Activated T-cell treated with anti-CD3 and anti-CD28 coated beads, Interleukin-2, amount 50 U/mL, for 1 hour (primary cell): ENCODE data around the gene BCL2.
A peak's percentile ranks its signal among the peaks of the same experiment; 100 is the strongest.
"Not testable (repeated sequence)": the region's sequence is repeated elsewhere in the genome, so short reads cannot be mapped to it uniquely, and the experiment has no call there.

Source experiments
- DNase-seq: peaks from one replicate; pipeline ENCODE4 v3.0.0-alpha.2; 2020

Gene BCL2

DNA sequence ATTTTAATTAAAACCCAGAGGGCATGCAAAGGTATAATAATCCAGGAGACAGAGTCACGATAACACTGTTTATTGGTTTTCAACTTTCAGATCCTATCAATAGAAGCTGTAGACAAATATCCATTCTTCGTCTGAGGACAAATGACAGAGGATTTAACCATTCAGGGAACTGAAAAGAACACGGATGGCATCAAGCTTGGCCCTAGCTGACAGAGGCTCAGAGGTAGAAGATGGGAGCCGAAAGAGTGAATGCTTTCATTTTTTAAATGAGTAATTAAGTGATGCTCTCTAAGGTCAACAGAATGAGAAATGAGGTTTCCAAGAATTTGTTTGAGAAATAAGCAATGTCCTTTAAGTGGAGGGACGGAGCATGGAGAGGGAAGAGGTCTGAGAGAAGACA, 62.1 kb downstream of the BCL2 start:
- no peak for DNase-seq

DNA sequence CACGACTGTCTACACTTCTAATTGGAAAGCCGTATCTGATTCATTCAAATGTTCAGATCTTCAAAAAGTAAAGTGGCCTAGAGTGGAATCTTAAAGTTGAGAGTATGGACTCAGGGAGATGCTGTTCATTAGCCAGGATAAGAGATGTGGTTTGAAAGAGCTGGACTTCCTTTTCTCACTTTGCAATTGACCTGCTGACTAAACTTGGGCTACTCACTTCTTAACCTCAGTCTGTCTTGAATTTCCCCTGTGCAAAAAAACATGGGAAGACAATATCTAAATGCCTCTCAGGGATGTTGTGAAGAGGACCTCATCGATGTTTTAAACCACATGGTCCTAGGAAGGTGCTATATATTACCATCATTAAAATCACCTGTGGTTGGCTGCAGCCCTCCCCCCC, 64.1 kb downstream of the BCL2 start:
- DNase-seq: no peak

DNA sequence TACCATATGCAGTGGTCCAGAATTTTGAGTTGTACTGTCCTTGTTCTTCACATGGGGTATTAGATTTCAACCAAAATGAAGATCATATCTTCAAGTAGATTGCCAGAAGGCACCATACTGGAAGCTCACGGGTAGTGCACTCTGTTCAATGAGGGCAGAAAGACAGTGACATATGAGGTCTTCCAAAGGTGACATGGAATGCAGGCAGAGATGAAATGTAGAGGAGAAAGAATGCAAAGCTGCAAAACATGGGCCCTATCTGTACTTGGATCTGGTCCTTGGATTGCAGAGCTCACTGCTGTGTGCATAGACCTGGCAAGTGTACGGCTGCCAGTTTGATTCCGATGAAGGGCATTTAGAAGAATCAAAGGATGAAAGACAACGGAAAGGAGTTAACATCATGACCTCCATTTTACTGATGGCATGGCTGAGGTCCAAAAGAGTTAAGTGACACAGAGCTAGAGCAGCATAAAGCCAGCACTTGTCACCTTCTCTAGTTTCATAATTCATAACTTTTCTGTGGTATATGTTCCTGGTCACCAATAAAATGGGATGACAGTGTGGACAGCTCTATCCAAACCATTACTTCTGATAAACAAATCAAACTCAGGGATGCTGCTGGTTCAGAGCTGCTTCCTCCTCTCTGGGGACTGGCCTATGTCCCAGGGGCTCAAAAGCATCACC, 64.7 kb downstream of the BCL2 start:
- no peak for DNase-seq

DNA sequence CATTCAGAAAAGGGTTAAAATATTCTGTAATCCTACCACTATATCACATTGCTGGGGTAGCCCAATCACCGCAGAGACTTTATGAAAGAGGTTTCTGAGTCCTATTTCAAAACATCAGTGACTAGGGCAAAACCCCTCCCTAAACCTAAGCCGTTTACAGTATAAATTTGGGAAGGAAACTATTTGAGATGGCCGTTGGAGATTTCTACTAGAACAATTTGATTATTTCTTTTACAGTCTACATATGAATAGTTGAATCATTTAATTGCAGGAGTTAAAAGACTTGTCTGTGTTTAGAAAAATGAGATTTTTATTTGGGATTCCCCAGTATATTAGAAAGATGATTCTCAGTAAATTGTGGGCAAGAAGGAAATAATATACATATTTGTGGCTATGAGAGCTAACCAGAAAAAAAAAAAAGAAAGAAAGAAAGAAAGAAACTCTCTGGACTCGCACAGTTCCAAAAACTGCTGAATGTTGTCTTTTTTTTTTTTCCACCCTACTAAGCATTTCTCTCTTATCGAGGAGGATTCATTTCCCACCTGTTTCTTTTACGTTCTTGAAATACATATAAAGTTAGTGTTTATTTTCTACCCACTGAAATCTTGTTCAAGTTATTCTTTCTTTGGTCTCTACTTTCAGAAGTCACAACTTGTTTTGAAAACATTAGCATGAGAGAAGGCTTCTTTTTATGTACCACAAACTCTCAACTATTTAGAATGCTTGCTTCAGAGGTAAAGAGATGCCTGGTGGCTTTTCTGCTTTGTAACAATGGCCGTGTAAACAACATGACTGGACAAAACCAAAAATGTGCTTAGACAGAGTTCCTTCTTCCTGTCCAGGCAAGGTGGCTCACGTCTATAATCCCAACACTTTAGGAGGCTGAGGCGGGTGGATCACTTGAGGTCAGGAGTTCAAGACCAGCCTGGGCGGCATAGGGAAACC, 65.9 kb downstream of the BCL2 start:
- no peak for DNase-seq

DNA sequence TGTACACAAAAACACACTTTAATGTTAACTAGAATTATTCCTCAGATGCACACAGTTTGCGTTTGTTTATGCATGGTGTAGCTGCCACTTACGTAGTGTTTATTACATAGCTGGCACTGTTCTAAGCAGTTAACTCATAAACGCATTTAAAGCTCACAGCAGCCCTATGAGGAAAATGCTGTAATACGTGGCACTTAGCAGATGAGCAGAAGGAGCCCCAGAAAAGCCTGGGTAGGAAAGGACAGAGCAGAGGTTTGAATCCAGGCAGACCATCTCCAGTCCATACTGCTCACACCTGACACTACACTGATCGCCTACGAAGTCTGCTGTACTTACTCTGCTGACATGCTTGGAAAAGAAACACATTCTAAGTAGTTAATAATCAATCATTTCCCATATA, 66.6 kb downstream of the BCL2 start:
- no peak for DNase-seq

DNA sequence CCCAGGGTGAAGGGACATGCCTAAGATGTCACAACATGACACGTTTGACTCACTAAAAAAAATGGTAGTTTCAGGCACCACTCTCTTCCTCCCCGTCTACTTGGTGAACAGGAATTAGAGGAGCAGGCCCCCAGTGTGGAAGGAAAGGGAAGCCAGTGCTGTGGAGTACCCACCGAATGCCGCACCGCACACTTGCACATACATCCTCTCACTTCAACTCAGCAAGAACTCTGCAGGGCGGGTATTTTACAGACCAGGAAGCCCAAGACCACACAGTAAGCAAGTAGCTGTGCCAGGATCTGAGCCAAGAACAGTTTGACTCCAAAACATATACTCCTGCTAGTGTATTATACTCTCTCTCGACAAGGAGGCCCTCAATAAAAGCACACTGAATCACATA, 69.8 kb downstream of the BCL2 start:
- no peak for DNase-seq

DNA sequence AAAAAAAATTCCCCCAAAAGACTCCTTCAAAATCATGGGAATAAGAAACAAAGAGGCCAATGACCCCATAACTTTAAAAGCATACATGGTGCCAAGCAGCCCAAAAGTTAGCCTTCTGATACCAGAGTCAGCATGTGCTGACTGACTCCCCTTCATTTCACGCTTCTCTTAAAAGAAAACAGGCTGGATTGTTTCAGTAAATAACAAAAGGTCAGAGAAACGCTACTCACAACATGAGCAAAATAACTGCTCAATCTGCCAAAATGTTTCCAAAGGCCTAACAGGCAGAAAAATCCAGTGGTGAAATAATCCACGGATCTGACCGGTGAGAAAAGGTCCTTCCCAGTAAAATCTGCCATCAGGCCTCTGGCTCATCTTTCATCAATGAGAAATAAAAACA, 71.6 kb downstream of the BCL2 start:
- DNase-seq: no peak

DNA sequence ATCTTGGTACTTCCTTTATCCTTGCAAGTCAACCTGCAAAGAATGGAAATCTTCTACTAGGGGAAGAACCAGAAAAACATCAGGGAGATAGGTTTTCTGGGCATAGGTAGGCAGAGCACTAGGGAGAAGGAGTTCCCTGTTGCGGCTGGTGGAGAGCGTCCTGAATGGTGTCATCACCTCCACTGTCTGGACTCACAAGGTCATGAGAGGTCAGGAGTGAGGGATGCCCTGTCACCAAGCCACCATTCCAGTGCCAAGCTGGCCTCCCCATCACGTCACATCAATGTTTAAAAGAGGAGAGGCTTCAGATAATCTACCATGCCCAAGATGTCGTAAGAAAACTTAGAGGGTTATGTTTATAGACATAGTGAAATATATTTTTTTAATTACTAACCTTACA, 72.1 kb downstream of the BCL2 start:
- DNase-seq: no peak

DNA sequence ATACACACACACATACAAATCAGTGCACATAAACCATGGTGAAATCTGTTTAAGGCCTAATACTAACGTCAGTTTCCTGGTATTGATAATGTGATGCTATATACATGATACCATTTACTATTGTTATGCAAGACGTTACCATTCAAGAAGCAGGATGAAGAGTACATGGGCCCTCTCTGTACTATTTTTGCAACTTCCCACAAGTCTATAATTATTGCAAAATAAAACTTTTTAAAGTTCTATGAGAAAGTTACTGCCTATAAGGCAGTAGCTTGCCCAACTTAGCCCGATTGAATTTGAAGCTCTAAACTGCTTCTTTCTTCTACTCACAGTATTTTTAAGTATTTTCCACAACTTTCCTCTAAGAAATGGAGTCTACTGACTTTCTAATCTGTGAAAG, 74.0 kb downstream of the BCL2 start:
- no peak for DNase-seq

DNA sequence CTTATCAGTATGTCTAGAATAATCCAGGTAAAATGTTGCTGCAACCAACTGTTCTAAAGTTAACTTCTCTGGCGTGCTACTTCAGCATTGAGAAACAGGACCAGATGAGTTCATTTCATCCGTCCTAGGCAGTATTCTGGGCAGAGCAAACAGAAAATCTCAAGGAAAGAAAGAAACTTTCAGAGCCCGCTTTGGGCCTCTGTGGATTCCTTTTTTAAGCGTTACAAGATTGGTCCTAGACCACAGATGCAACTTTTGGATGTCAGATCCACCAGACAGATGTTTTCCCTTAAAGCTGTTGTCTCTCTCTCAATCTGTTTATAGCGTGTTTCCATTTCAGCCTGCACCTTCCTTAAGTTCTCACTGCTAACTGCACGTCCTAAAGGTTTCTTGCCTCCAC, 75.0 kb downstream of the BCL2 start:
- DNase-seq: no peak

DNA sequence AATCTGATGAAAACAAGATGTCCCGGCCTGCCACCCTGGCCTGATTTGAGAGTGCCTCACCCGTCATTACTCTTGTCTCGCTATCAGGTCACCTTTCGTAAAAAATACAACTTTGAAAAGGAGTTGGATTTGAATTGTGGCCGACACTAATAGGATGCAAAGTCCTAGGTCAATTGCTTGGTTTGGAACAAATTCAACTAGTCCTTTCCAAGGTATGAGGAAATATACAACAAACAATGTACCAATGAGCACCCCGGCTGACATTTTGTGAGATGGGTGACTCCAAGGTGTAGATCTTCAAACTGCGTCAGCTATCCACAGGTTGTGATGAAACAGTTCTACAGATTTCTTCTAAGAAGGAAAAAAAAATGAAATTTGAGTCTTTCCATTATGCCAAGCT, 77.8 kb downstream of the BCL2 start:
- no peak for DNase-seq

DNA sequence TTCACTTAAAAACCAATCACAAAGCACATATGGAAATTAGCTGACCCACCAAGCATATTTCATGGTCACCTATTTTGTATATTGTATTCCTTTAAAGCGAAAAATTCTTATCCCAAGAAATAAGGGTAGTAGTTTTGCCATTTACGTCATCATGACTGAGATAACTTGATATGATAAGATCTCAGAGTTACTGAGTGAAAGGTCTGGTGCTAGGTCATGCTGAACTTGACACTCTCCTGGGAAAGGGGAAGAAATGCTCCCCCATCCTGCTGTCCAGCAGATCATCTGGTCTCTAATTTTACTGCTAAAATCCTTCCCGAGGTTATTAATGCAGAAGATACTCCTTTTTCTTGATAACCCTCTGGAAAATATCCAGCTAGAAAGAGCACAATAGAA, 78.3 kb downstream of the BCL2 start:
- DNase-seq: no peak

DNA sequence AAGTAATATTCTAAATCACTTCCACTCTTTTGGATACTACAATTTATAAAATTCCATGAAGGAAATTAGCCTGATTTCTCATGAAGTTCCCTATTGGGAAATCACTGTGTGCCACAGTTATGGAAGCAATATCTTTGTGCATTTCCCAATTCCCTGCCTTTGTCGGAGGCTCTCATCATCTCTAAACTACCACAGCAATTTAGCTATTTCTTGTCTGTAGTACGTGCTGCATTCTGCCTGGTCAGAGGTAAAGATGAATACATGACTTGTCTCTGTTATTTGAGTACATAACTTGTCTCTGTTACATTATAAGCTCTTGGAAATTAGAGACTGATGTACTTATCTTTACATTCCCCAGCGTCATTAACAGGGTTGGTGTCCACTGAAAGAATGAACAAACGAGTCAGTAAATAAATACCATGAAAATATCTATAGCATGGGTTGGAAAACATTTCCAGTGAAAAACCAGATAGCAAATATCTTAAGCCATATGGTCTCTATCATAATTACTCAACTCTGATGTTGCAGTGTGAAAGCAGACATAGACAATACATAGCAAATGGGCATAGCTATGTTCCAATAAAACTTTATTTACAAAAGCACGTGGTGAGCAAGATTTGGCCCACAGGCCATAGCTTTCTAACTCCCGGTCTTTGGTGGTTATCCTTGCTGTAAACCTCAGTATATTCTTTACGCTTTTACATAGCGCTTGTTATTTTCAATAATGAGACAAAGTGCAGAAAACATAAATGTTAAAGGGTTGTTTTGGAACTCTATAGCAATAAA, 78.8 kb downstream of the BCL2 start:
- DNase-seq: no peak

DNA sequence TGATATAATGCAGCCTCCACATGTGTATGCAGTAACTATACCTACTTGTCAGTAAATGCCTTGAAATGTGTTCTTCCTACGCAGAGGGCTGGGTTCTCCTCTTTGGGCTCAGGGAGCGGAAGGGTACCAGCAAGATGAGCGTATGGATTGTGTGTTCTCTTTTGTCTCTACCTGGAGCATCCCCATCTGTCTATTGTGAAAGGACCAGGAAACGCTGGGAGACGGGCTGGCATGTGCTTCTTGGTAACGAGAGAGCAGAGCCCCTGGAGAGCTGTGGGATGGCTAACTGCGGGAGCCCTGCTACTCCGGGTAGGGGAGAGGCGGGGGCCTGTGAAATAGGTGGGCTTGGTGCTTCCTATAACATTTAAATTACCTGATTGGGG, 80.9 kb downstream of the BCL2 start:
- no peak for DNase-seq

DNA sequence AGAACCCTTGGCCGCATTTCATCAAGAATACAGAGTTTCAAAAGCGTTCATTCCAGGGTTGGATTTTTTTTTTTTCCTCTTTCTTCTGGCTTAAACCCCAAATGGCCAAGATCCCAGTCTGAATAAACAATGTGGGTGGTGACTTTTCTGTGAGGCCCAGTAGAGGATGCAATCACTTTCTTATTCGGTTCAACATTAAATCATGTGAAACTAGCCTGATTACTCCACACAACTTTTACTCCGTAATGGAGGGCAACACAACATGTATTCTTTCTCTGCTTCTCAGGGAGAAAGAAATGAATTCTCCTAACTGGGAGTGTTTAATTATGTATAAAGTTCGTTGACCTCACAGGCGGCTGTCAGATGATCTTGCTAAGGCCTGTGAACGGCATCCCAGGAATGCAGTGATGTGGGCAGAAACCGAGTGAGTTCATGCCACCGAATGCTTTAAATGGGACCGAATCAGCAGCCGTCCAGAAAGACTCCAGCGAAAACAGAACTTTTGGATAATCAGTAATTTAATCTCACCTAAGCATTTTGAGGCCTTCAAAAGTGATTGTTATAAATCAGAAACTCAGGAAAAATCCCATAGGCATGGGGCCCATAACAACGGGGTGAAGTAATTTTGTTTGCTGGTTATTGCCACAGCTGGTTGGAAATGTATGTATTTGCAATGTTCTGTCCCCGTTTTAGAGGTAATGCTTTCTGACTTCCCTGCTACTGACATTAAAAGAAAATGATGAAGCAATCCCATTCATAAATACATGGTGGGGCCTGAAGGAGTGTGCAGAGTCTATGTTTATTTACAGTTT, 81.5 kb downstream of the BCL2 start:
- DNase-seq: no peak

DNA sequence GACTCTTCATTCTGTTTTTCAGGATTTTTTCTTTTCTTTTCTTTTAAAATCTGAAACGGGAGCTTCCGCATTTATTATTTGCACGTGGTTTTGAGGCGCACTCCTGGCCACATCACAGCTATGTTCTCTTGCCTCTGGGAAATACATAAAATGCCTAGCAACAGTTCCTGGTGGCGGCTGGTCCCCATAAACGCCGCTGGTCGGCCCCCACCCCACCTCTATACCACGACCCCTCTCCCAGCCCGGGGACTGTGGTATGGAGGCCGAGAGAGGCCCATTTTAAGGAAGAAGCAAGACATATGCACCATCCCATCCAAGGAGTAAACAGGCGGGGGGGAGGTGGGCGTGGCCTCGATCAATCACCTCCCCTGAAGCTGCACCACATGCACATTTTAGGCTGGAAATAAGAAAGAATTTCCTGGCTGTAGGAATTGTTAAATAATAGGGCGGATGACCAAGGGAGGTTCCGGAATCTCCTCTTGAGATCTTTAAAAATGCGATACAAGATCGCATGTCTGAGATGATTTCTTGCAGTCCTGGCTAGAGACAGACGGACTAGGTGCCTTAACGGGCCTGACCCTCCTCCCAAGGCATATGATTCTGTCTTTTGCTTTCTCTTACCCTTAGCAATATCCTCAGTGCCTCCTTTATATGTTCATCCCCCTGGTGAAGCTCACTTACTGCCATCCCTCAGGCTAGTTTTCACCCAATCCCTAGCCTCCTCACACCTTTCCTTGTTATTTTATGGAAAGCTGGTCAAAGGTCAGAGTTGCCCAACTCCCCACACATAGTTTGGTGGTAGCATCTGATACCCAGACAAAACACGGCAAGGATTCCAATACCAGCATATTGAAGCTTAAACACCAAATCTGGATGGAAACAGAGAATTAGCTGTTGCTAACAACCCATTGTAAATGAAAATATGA, 82.4 kb downstream of the BCL2 start:
- no peak for DNase-seq

DNA sequence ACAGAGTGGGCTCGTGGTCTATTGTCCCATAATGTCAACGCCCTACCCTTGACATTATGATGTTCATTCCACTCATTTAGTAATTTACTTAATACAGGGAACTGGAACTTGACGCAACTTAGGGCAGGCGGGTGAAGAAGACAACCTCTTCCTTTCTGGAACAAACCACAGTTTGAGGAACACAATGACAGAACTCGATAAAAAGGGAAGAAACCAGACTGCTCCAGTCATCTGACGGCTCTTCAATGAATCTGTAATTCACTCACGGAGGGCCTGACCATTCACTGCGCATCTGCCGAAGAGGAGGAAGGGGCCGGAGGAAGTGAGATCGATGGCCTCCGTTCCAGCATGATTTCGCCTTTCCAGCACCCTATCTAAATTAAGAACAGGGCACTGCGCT, 83.2 kb downstream of the BCL2 start:
- no peak for DNase-seq

DNA sequence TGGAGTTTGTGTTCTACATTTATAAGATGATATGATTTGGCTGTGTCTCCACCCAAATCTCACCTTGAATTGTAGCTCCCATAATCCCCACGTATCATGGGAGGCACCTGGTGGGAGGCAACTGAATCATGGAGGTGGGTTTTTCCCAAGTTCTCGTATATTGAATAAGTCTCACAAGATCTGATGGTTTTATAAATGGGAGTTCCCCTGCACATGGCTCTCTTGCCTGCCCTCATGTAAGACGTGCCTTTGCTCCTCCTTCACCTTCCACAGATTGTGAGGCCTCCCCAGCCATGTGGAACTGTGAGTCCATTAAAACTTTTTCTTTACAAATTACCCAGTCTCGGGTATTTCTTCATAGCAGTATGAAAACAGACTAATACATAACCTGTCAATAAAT, 83.6 kb downstream of the BCL2 start:
- DNase-seq: not testable (repeated sequence)

DNA sequence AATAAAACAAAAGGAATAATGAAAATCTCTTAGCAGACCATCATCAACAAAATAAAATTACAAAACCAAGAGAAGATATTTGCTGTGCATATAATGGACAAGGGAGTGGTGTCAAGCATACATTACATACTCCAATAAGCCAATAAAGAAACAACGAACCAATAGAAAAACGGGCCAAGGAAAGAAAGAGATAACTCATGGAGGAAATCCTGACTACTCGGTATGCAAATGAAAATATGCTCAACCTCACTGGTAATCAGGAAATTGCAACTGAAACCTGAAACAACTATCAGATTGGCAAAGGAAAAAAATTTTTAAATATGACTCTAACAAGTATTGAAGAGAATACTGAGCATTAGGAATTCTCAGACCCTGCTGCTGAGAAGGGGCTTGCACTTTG, 84.7 kb downstream of the BCL2 start:
- no peak for DNase-seq

DNA sequence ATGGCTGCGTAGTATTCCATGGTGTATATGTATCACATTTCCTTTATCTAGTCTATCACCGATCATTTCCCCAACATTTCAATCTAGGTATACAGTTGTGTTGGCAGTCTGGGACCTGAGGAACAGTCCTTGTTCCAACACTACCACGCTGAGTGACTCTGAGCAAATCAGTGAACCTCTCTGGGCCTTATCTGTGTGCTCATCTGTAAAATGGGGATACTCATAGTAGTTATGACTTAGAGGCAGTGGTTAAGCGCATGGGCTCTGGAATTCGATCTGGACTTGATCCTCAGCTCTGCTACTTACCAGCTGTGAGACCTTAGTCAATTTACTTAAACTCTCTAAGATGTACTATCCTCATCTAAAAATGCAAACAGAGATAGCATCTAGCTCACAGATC, 85.1 kb downstream of the BCL2 start:
- no peak for DNase-seq

DNA sequence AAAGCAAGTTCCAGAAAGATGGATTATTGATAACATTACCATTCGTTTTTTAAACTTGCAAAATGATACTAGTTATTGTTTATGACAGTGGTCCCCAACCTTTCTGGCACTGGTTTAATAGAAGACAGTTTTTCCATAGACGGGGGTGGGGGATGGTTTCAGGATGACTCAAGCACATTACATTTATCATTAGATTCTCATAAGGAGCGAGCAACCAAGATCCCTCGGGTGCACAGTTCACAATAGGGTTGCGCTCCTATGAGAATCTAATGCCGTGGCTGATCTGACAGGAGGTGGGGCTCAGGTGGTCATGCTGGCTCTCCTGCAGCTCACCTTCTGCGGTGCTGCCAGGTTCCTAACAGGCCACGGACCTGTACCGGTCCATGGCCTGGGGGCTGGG, 86.2 kb downstream of the BCL2 start:
- peak; percentile 29 for DNase-seq

DNA sequence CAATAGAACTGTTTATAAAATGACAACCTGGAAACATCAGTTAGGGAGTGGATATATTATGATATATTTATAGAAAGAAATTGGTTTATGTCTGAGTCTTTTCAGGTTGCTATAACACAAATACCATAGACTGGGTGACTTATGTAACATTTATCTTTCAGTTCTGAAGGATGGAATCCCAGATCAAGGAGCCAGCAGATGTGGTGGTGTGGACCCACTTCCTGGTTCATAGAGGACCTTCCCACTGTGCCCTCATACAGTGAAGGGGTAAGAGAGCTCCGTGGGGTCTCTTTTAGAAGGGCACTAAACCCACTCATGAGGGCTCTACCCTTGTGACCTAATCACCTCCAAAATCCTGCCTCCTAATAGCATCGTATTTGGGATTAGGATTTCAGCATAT, 86.7 kb downstream of the BCL2 start:
- DNase-seq: no peak
